Measurements from ENCODE around the gene NAA35. TPM values are rescaled to one million over a fixed set of nuclear protein-coding genes. Genes with fewer than 3 reads are reported as not detected.

Gene NAA35
- 25.2 to 28.8 TPM (median 26.9 TPM) in 5 replicates for total RNA-seq (2022; extraction: Qiagen RNA extraction)

DNA sequence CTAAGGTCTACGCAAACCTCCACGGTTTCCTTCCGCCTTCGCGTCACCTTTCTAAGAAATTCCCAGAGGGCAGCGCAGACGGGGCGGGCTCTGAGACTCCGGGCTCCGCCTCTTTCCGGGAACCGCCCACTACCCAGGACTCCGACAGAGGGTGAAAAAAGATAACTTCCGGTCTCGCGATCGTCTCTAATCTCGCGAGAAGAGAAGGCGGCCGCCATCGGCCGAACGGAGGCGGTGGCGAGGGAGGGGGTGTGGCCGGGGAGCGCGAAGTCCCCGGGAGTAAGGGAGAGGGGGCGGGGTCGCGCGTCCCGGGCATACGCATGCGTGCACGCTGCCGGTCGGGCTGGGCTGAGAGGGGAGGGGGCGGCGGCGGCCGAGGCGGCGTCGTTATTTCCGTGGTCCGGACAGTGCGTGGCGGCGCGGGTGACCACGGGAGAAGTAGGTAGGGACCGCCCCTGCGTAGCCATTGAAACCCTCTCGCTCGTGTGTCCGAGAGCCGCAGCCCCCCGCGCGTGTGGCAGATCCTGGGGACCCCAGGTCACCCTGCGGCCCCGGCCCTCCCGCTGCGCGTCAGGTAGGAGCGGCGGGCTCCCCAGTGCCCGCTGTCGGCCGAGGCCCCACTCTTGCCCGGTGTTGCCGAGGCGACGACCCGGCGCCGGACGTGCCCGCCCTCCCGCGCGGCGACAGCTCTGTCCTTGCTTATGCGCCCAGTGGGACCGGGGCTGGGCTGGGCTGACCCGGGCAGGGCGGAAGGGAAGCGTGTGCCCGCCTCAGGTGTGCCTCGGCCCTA, at the start of gene NAA35:
Gene NAA35, plus strand, starts transcription at position 315 of the 790 bp plus-strand sequence. CDS start 1,014 bp downstream, outside the sequence.

Other genes starting within 250 kb of the NAA35 start
- gene AGTPBP1, start 199.2 kb upstream of the NAA35 start, total RNA-seq (2022; extraction: Qiagen RNA extraction): 7.1 to 9.4 TPM (median 8.8 TPM) in 5 replicates
- 106 to 117 TPM (median 110 TPM) in 5 replicates for gene GOLM1, start 158.4 kb downstream of the NAA35 start, total RNA-seq (2022; extraction: Qiagen RNA extraction)